ENCODE measurements around the gene FAM107B. TPM values are rescaled to one million over a fixed set of nuclear protein-coding genes. Genes with fewer than 3 reads are reported as not detected.

The FAM107B gene
- 100 to 1,000 TPM; 189 to 195 TPM for total RNA-seq

DNA sequence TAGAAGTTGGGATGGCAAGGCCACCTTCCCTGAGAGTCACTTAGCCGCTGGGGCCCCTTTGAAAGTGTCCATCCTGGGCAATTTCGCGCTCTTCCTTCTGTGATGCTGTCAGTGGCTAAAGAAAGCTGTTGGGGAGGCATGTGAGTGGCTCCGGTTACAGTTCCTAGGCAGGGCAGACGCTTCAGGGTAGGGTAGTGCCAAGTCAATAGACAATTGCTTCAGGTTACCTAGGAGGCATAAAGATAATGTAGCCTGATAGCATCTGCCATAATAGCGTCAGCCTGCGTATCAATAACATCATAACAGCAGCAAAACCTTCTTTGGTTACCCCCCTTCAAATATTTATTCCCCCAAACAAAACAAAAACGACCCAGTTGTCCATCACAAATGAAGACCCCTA lies at the start of gene FAM107B:
Gene FAM107B (minus strand): TSS at position 101 of the 400 bp plus-strand sequence. CDS start 234 bp downstream, outside the sequence.

Other genes starting within 250 kb of the FAM107B start
- 1 to 10 TPM in 1 of 2 experiments, under 1 TPM in 1; 0.65 to 1.8 TPM for gene CDNF, start 63.1 kb upstream of the FAM107B start, total RNA-seq
- gene HSPA14, start 63.4 kb upstream of the FAM107B start, total RNA-seq, result 10 to 100 TPM; 17.5 to 18.9 TPM
- 10 to 100 TPM; 16.5 to 17.9 TPM for gene MSANTD7, start 63.4 kb upstream of the FAM107B start, total RNA-seq
- gene SUV39H2, start 104.0 kb upstream of the FAM107B start, total RNA-seq, result 10 to 100 TPM; 18.0 to 22.9 TPM
- gene DCLRE1C, start 179.2 kb upstream of the FAM107B start, total RNA-seq, result 10 to 100 TPM; 40.3 to 45.7 TPM
- gene MEIG1, start 184.5 kb upstream of the FAM107B start, total RNA-seq, result under 1 TPM in 1 of 2 experiments, not detected in 1; 0.58 TPM